Measurements from ENCODE around the gene LINC01488.

The LINC01488 gene

DNA sequence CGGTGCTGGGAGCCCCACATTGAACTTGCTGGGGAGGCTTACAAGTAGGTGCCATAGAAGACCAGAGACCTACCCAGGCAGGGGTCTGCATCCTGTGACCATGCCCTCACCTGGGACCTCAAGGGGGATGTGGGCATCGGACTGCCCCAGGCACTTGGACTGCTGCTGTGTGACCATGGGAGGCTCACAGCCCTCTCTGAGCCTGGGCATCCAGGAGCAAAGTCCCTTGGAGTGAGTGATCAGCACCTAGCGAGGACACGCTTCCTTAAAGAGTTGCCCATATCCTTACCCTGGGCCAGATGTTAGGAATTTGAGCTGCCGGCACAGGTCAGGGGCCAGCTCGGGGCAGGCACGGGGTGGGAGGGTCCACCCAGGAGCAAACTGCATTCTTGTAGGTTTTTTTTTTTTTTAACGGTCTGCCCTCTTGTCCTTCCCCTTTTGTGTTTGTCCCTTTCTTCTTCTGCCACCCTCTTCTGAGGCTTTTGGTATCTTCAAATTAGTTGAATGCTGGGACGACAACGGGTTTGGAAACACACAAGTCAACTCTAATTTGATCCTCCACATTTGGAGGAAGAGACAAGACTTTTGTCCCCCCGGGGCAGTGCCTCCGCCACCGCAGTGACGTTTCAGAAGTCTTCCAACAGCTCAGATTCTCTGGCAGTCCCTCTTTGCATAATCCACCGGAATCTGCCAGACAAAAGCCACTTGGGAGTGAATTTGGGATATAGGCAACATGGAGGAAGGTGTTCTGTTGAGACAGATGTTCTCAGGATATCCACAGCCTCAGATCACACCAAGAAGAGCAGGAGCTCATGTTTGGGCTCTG, 46.1 kb upstream of the LINC01488 start:
- Histone ChIP-seq H3K4me1 (ENCODE audit: control insufficient read depth, insufficient read depth, low read depth, low read length) (peaks cover 20% of the 10 kb centered on the region), H3K14ac (ENCODE audit: low read length in 2 of 2) (no peak overlapping the region), H3K27ac (ENCODE audit: low read length, poor library complexity, severe bottlenecking) (no peak overlapping the region), H3K36me3 (ENCODE audit: control insufficient read depth in 1 of 2, insufficient read depth in 2 of 2, low read depth in 1 of 2, low read length in 2 of 2) (peaks cover 0 to 3% of the 10 kb centered on the region in 2 experiments), H4K8ac (ENCODE audit: low read length) (no peak overlapping the region), H2BK5ac (ENCODE audit: low read depth, low read length, poor library complexity, severe bottlenecking) (no peak overlapping the region), H2BK120ac (ENCODE audit: low read depth, low read length) (no peak overlapping the region), H3K4ac (ENCODE audit: low read depth in 1 of 2, low read length in 2 of 2) (peak overlapping the region in 1 of 2 experiments; percentile 20), H2AFZ (ENCODE audit: low read depth, low read length) (no peak overlapping the region), H4K91ac (ENCODE audit: low read length) (peak overlapping the region; percentile 57), H3K4me3 (ENCODE audit: insufficient read depth in 1 of 2, low read depth in 1 of 2, low read length in 2 of 2) (no peak overlapping the region), H3K4me2 (ENCODE audit: low read length, poor library complexity, severe bottlenecking) (no peak overlapping the region), H2AK5ac (ENCODE audit: low read length, severe bottlenecking) (peak overlapping the region; percentile 31), H2BK15ac (ENCODE audit: low read depth, poor library complexity, severe bottlenecking) (no peak overlapping the region), H3K9me3 (ENCODE audit: control insufficient read depth, low read length) (no peaks in the 10 kb centered on the region), H3K9ac (ENCODE audit: low read length) (no peak overlapping the region), H3K23ac (ENCODE audit: low read length in 2 of 2) (no peak overlapping the region), H3K18ac (ENCODE audit: low read depth in 1 of 2, low read length in 2 of 2) (no peak overlapping the region), H3K79me1 (replicated peaks; ENCODE audit: low read length, poor library complexity, severe bottlenecking) (no peaks in the 10 kb centered on the region), H2BK12ac (ENCODE audit: low read length in 2 of 2) (peak overlapping the region; percentile 45 to 46), H3K27me3 (ENCODE audit: control insufficient read depth in 1 of 2, insufficient read depth in 1 of 2, low read length in 2 of 2) (no peaks in the 10 kb centered on the region)
- no peak for DNase-seq
- WGBS = 78% methylated on average over 15 of the region's 15 CpGs

DNA sequence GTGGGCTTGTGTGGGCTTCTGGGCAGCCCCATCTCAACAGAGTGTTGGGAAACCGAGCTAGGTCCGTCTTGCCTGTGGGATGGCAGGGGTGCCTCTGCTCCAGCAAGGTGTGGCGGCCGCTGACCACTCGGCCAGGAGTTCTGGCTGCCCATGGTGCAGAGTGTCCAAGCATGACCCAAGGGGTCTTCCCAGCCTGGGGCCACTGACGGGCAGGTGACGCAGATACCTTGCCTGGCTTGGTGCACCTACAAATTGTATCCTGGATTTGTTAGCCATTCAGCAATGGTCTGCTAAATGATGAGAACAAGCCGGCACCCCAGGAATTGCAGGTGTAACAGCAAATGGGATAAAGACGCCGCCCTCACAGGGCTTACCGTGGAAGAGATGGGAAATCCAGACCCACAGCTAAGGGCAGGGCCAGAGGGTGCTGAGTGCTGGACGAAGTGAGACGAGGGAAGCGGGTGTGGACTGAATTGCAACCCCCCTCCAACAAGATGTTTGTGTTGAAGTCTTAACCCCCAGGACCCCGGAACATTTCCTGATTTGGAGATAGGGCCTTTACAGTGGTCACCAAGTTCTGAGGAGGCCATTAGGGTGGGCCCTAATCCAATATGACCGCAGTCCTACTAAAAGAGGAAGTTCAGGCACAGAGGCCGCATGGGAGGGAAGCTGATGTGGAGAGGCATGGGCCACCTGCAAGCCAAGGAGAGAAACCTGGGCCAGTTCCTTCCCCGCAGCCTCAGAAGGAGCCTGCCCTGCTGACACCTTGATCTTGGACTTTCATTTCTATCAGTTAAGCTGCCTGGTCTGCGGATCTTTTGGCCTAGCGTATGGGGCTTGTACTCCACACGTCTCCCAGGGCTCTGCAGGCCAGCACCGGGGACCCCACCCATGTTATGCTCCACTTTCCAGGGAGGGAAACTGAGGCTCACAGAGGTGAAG, 45.2 kb upstream of the LINC01488 start:
- no peak for DNase-seq
- Histone ChIP-seq H3K9ac (ENCODE audit: low read length) (no peak overlapping the region), H3K4me1 (ENCODE audit: control insufficient read depth, insufficient read depth, low read depth, low read length) (peaks cover 20% of the 10 kb centered on the region), H2AK5ac (ENCODE audit: low read length, severe bottlenecking) (peak overlapping the region; percentile 37), H3K36me3 (ENCODE audit: control insufficient read depth in 1 of 2, insufficient read depth in 2 of 2, low read depth in 1 of 2, low read length in 2 of 2) (peaks cover 0 to 3% of the 10 kb centered on the region in 2 experiments), H3K79me1 (replicated peaks; ENCODE audit: low read length, poor library complexity, severe bottlenecking) (no peaks in the 10 kb centered on the region), H3K4me3 (ENCODE audit: insufficient read depth in 1 of 2, low read depth in 1 of 2, low read length in 2 of 2) (no peak overlapping the region), H2BK120ac (ENCODE audit: low read depth, low read length) (no peak overlapping the region), H2BK5ac (ENCODE audit: low read depth, low read length, poor library complexity, severe bottlenecking) (no peak overlapping the region), H3K4me2 (ENCODE audit: low read length, poor library complexity, severe bottlenecking) (no peak overlapping the region), H3K27ac (ENCODE audit: low read length, poor library complexity, severe bottlenecking) (no peak overlapping the region), H3K9me3 (ENCODE audit: control insufficient read depth, low read length) (no peaks in the 10 kb centered on the region), H2BK15ac (ENCODE audit: low read depth, poor library complexity, severe bottlenecking) (no peak overlapping the region), H2BK12ac (ENCODE audit: low read length in 2 of 2) (peak overlapping the region; percentile 38 to 79), H3K23ac (ENCODE audit: low read length in 2 of 2) (peak overlapping the region in 1 of 2 experiments; percentile 68), H3K14ac (ENCODE audit: low read length in 2 of 2) (peak overlapping the region in 1 of 2 experiments; percentile 87), H3K4ac (ENCODE audit: low read depth in 1 of 2, low read length in 2 of 2) (peak overlapping the region; percentile 24 to 47), H4K8ac (ENCODE audit: low read length) (peak overlapping the region; percentile 83), H3K18ac (ENCODE audit: low read depth in 1 of 2, low read length in 2 of 2) (peak overlapping the region; percentile 30 to 89), H3K27me3 (ENCODE audit: control insufficient read depth in 1 of 2, insufficient read depth in 1 of 2, low read length in 2 of 2) (no peaks in the 10 kb centered on the region), H4K91ac (ENCODE audit: low read length) (peak overlapping the region; percentile 93), H2AFZ (ENCODE audit: low read depth, low read length) (no peak overlapping the region)
- WGBS = 98% methylated on average over 22 of the region's 22 CpGs

DNA sequence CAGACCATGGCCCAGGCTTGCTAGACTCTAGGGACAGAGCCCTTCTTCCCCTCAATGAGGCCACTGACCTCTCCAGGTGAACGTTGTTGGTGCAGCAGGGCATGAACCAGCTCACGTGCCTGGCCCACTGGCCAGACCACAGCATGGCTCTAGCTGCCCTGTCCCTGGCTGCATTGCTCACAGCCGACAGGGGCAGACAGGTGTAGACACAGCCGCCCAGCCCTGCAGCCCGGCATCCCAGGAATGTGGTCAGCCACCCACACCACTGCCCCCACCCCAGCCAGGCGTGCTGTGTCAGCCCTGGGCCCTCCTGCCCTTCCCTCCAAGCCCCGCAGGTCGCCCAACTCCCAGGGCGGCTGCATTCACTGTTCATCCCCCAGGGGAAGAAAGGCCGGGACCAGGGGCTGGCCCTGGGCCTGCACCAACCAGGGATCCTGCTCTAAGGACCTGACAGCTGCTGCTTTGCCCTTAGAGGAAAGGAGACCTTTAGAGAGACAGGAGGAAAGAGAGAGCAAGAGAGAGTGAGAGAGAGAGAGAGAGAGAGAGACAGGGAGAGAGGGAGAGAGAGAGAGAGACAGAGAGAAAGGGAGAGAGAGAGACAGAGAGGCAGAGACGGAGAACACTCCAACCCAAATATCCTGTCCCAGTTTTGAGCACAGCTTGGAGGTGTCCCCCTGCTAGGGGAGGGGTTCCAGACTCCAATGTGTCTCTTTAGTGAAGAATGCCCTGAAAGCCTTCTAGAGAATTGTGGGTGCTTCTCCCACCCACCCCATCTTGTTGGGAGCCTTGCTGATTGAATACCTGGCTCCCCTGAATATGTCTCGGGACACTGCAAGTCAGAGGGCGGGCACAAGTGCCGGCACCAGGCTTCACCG, 44.2 kb upstream of the LINC01488 start:
- H2BK120ac ChIP-seq (ENCODE audit: low read depth, low read length) = peak overlapping the region; percentile 71
- no peak overlapping the region for H3K4me3 ChIP-seq (ENCODE audit: insufficient read depth in 1 of 2, low read depth in 1 of 2, low read length in 2 of 2)
- no peak overlapping the region for H3K9ac ChIP-seq (ENCODE audit: low read length)
- peak overlapping the region; percentile 24 to 49 for H3K4ac ChIP-seq (ENCODE audit: low read depth in 1 of 2, low read length in 2 of 2)
- H3K18ac ChIP-seq (ENCODE audit: low read depth in 1 of 2, low read length in 2 of 2) = peak overlapping the region; percentile 30 to 89
- peak overlapping the region; percentile 87 for H2AK5ac ChIP-seq (ENCODE audit: low read length, severe bottlenecking)
- peaks cover 0 to 3% of the 10 kb centered on the region in 2 experiments for H3K36me3 ChIP-seq (ENCODE audit: control insufficient read depth in 1 of 2, insufficient read depth in 2 of 2, low read depth in 1 of 2, low read length in 2 of 2)
- H2AFZ ChIP-seq (ENCODE audit: low read depth, low read length) = peak overlapping the region; percentile 10
- peak overlapping the region; percentile 30 for H3K27ac ChIP-seq (ENCODE audit: low read length, poor library complexity, severe bottlenecking)
- H3K23ac ChIP-seq (ENCODE audit: low read length in 2 of 2) = no peak overlapping the region
- H2BK12ac ChIP-seq (ENCODE audit: low read length in 2 of 2) = peak overlapping the region; percentile 79 to 83
- peaks cover 23% of the 10 kb centered on the region for H3K4me1 ChIP-seq (ENCODE audit: control insufficient read depth, insufficient read depth, low read depth, low read length)
- H4K91ac ChIP-seq (ENCODE audit: low read length) = peak overlapping the region; percentile 93
- DNase-seq = peak; percentile 29
- H3K9me3 ChIP-seq (ENCODE audit: control insufficient read depth, low read length) = no peaks in the 10 kb centered on the region
- H3K4me2 ChIP-seq (ENCODE audit: low read length, poor library complexity, severe bottlenecking) = no peak overlapping the region
- peak overlapping the region in 1 of 2 experiments; percentile 87 for H3K14ac ChIP-seq (ENCODE audit: low read length in 2 of 2)
- H2BK15ac ChIP-seq (ENCODE audit: low read depth, poor library complexity, severe bottlenecking) = peak overlapping the region; percentile 84
- 51% methylated on average over 14 of the region's 15 CpGs for whole genome bisulfite sequencing
- peak overlapping the region; percentile 35 for H2BK5ac ChIP-seq (ENCODE audit: low read depth, low read length, poor library complexity, severe bottlenecking)
- no peaks in the 10 kb centered on the region for H3K79me1 ChIP-seq (replicated peaks; ENCODE audit: low read length, poor library complexity, severe bottlenecking)
- peak overlapping the region; percentile 83 for H4K8ac ChIP-seq (ENCODE audit: low read length)
- H3K27me3 ChIP-seq (ENCODE audit: control insufficient read depth in 1 of 2, insufficient read depth in 1 of 2, low read length in 2 of 2) = no peaks in the 10 kb centered on the region
